ENCODE measurements around the gene SCAMP5.

Gene SCAMP5

GRCh38 chr15:74994685-74995084 is 678 bp upstream of the SCAMP5 start:
- Mint-ChIP-seq H3K4me3 (peak overlapping the region; percentile 85), H3K9me3 (ENCODE audit: low read depth) (no peaks in the 10 kb centered on the region), H3K27me3 (peaks cover 17% of the 10 kb centered on the region), H3K4me1 (ENCODE audit: low read depth) (peaks cover 12% of the 10 kb centered on the region), H3K36me3 (peaks cover under 1% of the 10 kb centered on the region), H3K27ac (no peak overlapping the region)

GRCh38 chr15:74995779-74996765 is 709 bp downstream of the SCAMP5 start:
- H3K36me3 Mint-ChIP-seq = peaks cover 2% of the 10 kb centered on the region
- H3K9me3 Mint-ChIP-seq (ENCODE audit: low read depth) = no peaks in the 10 kb centered on the region
- no peak overlapping the region for H3K27ac Mint-ChIP-seq
- peaks cover 12% of the 10 kb centered on the region for H3K4me1 Mint-ChIP-seq (ENCODE audit: low read depth)
- H3K4me3 Mint-ChIP-seq = peak overlapping the region; percentile 81
- peaks cover 22% of the 10 kb centered on the region for H3K27me3 Mint-ChIP-seq

- Mint-ChIP-seq H3K27ac (no peak overlapping the region), H3K27me3 (peaks cover 24% of the 10 kb centered on the region), H3K4me3 (peak overlapping the region; percentile 81), H3K9me3 (ENCODE audit: low read depth) (no peaks in the 10 kb centered on the region), H3K4me1 (ENCODE audit: low read depth) (peaks cover 12% of the 10 kb centered on the region), H3K36me3 (peaks cover 2% of the 10 kb centered on the region)
Observed at GRCh38 chr15:74997141-74997540, 1.8 kb downstream of the SCAMP5 start.

DNA sequence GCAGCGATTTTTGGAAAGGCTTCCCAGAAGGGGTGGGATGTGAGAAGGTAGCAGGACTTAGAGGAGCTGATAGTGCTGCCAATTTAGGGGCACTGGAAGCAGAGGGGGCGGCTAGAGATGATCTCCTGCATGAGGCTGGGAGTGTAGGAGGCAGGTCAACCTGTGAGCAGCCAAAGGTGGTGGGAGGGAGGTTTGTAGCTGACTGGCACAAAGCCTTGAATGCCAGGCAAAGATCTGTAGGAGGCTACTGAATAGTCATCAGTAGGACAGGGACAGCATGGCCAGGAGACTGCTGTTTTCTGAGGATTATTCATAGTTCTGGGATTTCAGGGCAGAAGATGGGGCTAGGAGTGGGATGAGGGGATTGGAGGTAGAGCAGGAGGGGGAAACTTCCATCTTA is 2.2 kb downstream of the SCAMP5 start:
- no peaks in the 10 kb centered on the region for H3K9me3 Mint-ChIP-seq (ENCODE audit: low read depth)
- peaks cover 26% of the 10 kb centered on the region for H3K27me3 Mint-ChIP-seq
- no peak overlapping the region for H3K4me3 Mint-ChIP-seq
- peaks cover 12% of the 10 kb centered on the region for H3K4me1 Mint-ChIP-seq (ENCODE audit: low read depth)
- peaks cover 2% of the 10 kb centered on the region for H3K36me3 Mint-ChIP-seq
- H3K27ac Mint-ChIP-seq = no peak overlapping the region

DNA sequence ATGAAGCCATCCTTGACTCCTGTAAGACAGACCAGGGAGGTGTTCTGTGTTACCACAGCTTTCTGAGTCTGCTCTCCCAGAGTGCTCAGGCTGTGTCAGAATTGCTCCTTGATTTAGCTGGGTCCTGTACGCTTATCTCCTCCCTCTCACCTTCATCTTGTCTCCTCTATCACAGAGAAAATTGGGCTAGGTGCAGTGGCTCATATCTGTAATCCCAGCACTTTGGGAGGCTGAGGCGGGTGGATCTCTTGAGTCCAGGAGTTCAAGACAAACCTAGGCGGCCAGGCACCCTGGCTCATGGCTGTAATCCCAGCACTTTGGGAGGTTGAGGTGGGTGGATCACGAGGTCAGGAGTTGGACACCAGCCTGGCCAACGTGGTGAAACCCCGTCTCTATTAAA is 5.9 kb downstream of the SCAMP5 start:
- H3K4me3 Mint-ChIP-seq = no peak overlapping the region
- no peaks in the 10 kb centered on the region for H3K9me3 Mint-ChIP-seq (ENCODE audit: low read depth)
- H3K27me3 Mint-ChIP-seq = peaks cover 26% of the 10 kb centered on the region
- peaks cover 4% of the 10 kb centered on the region for H3K4me1 Mint-ChIP-seq (ENCODE audit: low read depth)
- H3K27ac Mint-ChIP-seq = no peak overlapping the region
- peaks cover 2% of the 10 kb centered on the region for H3K36me3 Mint-ChIP-seq

GRCh38 chr15:75002398-75002797 is 7.0 kb downstream of the SCAMP5 start:
- H3K27ac Mint-ChIP-seq = no peak overlapping the region
- no peak overlapping the region for H3K4me3 Mint-ChIP-seq
- H3K36me3 Mint-ChIP-seq = peaks cover 2% of the 10 kb centered on the region
- H3K4me1 Mint-ChIP-seq (ENCODE audit: low read depth) = no peaks in the 10 kb centered on the region
- no peaks in the 10 kb centered on the region for H3K9me3 Mint-ChIP-seq (ENCODE audit: low read depth)
- peaks cover 21% of the 10 kb centered on the region for H3K27me3 Mint-ChIP-seq

GRCh38 chr15:75007216-75007615 is 11.9 kb downstream of the SCAMP5 start:
- Mint-ChIP-seq H3K4me3 (no peak overlapping the region), H3K27ac (no peak overlapping the region), H3K9me3 (ENCODE audit: low read depth) (no peaks in the 10 kb centered on the region), H3K27me3 (peaks cover 2% of the 10 kb centered on the region), H3K4me1 (ENCODE audit: low read depth) (peaks cover 5% of the 10 kb centered on the region), H3K36me3 (peaks cover 2% of the 10 kb centered on the region)

DNA sequence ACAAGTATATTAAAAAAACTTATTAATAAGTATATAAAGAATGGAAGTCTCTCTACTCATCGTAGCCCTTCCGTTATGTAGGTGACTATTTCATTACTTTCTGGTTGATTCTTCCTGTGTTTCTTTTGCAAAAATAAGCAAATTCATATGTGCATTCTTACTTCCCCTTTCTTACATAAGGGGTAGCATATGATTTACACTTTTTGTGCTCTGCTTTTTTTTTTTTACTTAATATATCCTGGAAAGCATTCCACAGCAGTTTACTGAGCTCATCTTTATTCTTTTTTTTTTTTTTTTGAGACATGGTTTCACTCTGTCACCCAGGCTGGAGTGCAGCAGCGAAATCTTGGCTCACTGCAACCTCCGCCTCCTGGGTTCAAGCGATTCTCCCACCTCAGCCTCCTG is 12.9 kb downstream of the SCAMP5 start:
- no peaks in the 10 kb centered on the region for H3K27me3 Mint-ChIP-seq
- peaks cover 5% of the 10 kb centered on the region for H3K4me1 Mint-ChIP-seq (ENCODE audit: low read depth)
- peaks cover 2% of the 10 kb centered on the region for H3K36me3 Mint-ChIP-seq
- no peaks in the 10 kb centered on the region for H3K9me3 Mint-ChIP-seq (ENCODE audit: low read depth)
- H3K27ac Mint-ChIP-seq = no peak overlapping the region
- H3K4me3 Mint-ChIP-seq = no peak overlapping the region

DNA sequence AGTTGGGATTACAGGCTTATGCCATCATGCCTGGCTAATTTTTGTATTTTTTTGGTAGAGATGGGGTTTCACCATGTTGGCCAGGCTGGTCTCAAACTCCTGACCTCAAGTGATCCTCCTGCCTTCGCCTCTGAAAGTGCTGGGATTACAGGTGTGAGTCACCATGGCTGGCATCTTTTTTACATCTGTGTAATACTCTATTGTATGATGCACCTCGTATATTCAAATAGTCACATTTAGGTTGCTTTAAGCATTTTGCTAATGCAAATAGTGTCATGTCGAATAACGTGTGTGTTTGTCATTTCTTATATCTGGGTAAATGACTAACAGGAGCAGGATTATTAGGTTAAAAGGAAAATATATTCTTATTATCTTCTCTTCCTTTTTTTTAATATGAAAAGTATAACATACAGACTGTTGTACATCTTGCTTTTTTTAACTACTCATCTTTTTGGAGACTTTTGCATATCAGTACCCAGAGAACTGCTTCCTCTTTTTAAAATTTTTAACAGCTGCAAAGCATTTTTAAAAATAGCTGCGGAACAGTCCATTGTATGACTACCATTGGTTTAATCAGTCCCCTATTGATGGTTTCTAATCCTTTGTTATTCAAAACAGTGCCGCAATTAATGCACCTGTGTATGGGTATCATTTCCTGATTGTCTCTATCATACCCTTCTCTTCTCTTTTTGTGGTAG is 13.4 kb downstream of the SCAMP5 start:
- peaks cover 5% of the 10 kb centered on the region for H3K4me1 Mint-ChIP-seq (ENCODE audit: low read depth)
- no peaks in the 10 kb centered on the region for H3K9me3 Mint-ChIP-seq (ENCODE audit: low read depth)
- peaks cover 2% of the 10 kb centered on the region for H3K36me3 Mint-ChIP-seq
- H3K27ac Mint-ChIP-seq = no peak overlapping the region
- H3K4me3 Mint-ChIP-seq = no peak overlapping the region
- no peaks in the 10 kb centered on the region for H3K27me3 Mint-ChIP-seq

- no peak overlapping the region for H3K27ac Mint-ChIP-seq
- no peaks in the 10 kb centered on the region for H3K9me3 Mint-ChIP-seq (ENCODE audit: low read depth)
- H3K36me3 Mint-ChIP-seq = no peaks in the 10 kb centered on the region
- no peak overlapping the region for H3K4me3 Mint-ChIP-seq
- H3K4me1 Mint-ChIP-seq (ENCODE audit: low read depth) = no peaks in the 10 kb centered on the region
- no peaks in the 10 kb centered on the region for H3K27me3 Mint-ChIP-seq
Observed at GRCh38 chr15:75016431-75016830, 21.1 kb downstream of the SCAMP5 start.

GRCh38 chr15:75019916-75020315 is 24.6 kb downstream of the SCAMP5 start:
- no peaks in the 10 kb centered on the region for H3K36me3 Mint-ChIP-seq
- H3K9me3 Mint-ChIP-seq (ENCODE audit: low read depth) = no peaks in the 10 kb centered on the region
- H3K4me1 Mint-ChIP-seq (ENCODE audit: low read depth) = peaks cover 12% of the 10 kb centered on the region
- no peak overlapping the region for H3K27ac Mint-ChIP-seq
- no peaks in the 10 kb centered on the region for H3K27me3 Mint-ChIP-seq
- H3K4me3 Mint-ChIP-seq = no peak overlapping the region

GRCh38 chr15:75021341-75021740 is 26.0 kb downstream of the SCAMP5 start:
- Mint-ChIP-seq H3K27me3 (no peaks in the 10 kb centered on the region), H3K9me3 (ENCODE audit: low read depth) (no peaks in the 10 kb centered on the region), H3K36me3 (no peaks in the 10 kb centered on the region), H3K27ac (no peak overlapping the region), H3K4me3 (no peak overlapping the region), H3K4me1 (ENCODE audit: low read depth) (peaks cover 17% of the 10 kb centered on the region)

GRCh38 chr15:75022783-75023180 is 27.4 kb downstream of the SCAMP5 start:
- H3K4me3 Mint-ChIP-seq = peak overlapping the region; percentile 96
- H3K36me3 Mint-ChIP-seq = no peaks in the 10 kb centered on the region
- no peaks in the 10 kb centered on the region for H3K9me3 Mint-ChIP-seq (ENCODE audit: low read depth)
- no peaks in the 10 kb centered on the region for H3K27me3 Mint-ChIP-seq
- H3K4me1 Mint-ChIP-seq (ENCODE audit: low read depth) = peaks cover 17% of the 10 kb centered on the region
- H3K27ac Mint-ChIP-seq = peak overlapping the region; percentile 96

DNA sequence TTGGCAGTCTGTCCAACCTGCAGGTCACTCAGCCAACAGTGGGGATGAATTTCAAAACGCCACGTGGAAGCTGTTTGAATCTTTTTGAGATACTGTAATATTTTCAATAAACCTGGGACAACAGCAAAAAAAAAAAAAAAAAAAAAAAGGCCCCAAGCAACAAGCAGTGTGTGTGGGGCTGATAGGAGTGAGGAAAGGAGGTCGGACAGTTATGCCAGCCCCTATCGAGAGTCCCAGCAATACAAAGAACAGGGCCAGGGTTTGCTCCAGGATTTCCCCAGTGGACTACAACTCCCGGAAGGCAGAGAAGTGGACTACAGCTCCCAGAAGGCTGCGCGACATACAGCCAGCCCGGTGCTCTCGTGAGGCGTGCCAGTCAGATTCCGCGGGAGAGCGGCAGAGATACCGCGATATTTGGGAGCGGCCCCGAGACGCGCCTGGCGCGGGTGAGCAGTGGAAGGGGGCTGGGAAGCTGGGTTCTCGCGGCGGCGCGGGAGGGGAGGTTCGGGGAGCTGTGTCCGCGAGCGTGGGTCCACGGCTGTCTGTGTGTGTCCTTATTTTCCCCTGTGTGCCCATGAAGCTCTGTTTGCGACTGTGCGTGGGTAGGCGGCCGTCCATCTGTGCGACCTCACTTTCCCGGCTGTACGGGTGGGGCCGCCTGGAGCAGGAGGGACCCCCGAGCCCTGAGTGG is 28.0 kb downstream of the SCAMP5 start, which contains the start of gene PPCDC:
PPCDC (plus strand) TSS at position 410 of the 691 bp plus-strand sequence. CDS start 4,729 bp downstream, outside the sequence.
- H3K27ac Mint-ChIP-seq = peak within 1 kb of the TSS; percentile 96
- no peaks in the 10 kb centered on the region for H3K27me3 Mint-ChIP-seq
- H3K4me1 Mint-ChIP-seq (ENCODE audit: low read depth) = peaks cover 17% of the 10 kb centered on the region
- H3K9me3 Mint-ChIP-seq (ENCODE audit: low read depth) = no peaks in the 10 kb centered on the region
- peak within 1 kb of the TSS; percentile 96 for H3K4me3 Mint-ChIP-seq
- no peaks in the 10 kb centered on the region for H3K36me3 Mint-ChIP-seq

Data from activated naive CD8-positive, alpha-beta T cell (primary cell).